ENCODE data around the gene FYB2.

- no peak for TF ChIP-seq CBX5 (IDR thresholded peaks at IDR 0.05; ENCODE audit: low read depth)
- TF ChIP-seq POLR2AphosphoS2 (IDR thresholded peaks at IDR 0.05; ENCODE audit: low read depth, low read length) = no peak
- no peak for TF ChIP-seq GABPA (IDR thresholded peaks at IDR 0.05; ENCODE audit: low read depth)
- no peak for TF ChIP-seq KAT2A (conservative IDR thresholded peaks at IDR 0.05; ENCODE audit: control insufficient read depth, low read depth, low read length)
- no peak for TF ChIP-seq CTCF (IDR thresholded peaks at IDR 0.05 in 2 of 3, conservative IDR thresholded peaks at IDR 0.05 in 1 of 3; ENCODE audit: control insufficient read depth in 2 of 3, extremely low read depth in 1 of 3, insufficient read depth in 1 of 3, low read depth in 3 of 3, low read length in 3 of 3)
- no peak for TF ChIP-seq YY1 (IDR thresholded peaks at IDR 0.05; ENCODE audit: low read depth, low read length)
- no peak for TF ChIP-seq EED (IDR thresholded peaks at IDR 0.05; ENCODE audit: low read depth)
- TF ChIP-seq MAX (IDR thresholded peaks at IDR 0.05; ENCODE audit: low read depth, low read length) = no peak
- TF ChIP-seq CREB1 (IDR thresholded peaks at IDR 0.05; ENCODE audit: low read depth) = no peak
- TF ChIP-seq EZH2 (IDR thresholded peaks at IDR 0.05; ENCODE audit: borderline replicate concordance, control insufficient read depth, low read depth, low read length) = no peak
- TF ChIP-seq RFX5 (IDR thresholded peaks at IDR 0.05; ENCODE audit: low read depth, low read length) = no peak
- TF ChIP-seq CBX3 (IDR thresholded peaks at IDR 0.05; ENCODE audit: borderline replicate concordance, low read depth) = no peak
Measured at GRCh38 chr1:56817716-56818463, 1.3 kb downstream of the FYB2 start.

All from GM12878 (cell line).